HG03175 (cell line): ENCODE measurements around the gene SMO.
"Not testable (repeated sequence)": the region's sequence is repeated elsewhere in the genome, so short reads cannot be mapped to it uniquely, and the experiment has no call there.

Experiments
- ATAC-seq: cut with Tn5 transposase; IDR thresholded peaks from one replicate; pipeline ENCODE4 v1.9.1; 2021; ENCODE audit warnings: mild to moderate bottlenecking, moderate library complexity; ENCODE audit not compliant: unreplicated experiment

SMO gene

GRCh38 chr7:129231666-129232065 is 43.2 kb downstream of the SMO start:
- no peak for ATAC-seq

GRCh38 chr7:129238546-129238945 is 50.1 kb downstream of the SMO start:
- no peak for ATAC-seq

- ATAC-seq, result no peak
Observed at GRCh38 chr7:129240119-129240820, 51.8 kb downstream of the SMO start.

- no peak for ATAC-seq
Observed at GRCh38 chr7:129244220-129244619, 55.8 kb downstream of the SMO start.

- no peak for ATAC-seq
Observed at GRCh38 chr7:129245533-129245932, 57.1 kb downstream of the SMO start.

DNA sequence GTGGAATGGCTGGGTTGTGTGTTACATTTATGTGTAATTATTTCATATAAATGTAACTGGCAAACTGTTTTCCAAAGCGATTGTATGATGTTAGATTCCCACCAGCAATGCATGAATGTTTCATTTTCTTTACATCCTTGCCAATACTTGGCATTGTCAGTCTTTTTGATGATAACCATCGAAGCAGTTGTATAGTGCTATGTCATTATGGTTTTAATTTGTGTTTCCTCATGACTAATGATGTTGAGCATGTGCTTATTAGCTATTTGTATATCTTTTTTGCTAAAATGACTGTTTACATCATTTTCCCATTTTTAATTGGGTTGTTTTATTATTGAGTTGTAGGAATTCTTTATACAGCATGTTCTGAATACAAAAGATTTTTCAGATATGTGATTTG is 58.7 kb downstream of the SMO start:
- no peak for ATAC-seq

DNA sequence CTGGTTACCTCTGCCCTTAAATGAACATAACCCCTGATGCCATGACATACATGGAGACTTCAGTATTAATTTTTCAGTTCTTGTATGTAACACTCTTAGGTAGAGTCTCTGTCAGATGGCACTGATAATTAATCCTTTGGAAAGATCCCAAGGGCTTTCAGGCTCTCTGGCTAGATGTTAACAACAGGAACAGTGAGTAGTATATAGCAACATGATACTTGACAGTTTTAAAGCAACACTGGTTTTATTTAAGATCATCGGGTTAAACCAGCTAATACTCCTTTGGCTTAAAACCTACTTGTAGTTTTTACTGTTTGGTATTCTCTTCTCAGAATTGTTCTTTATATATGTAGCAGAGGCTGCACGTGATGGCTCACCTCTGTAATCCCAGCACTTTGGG is 63.7 kb downstream of the SMO start:
- no peak for ATAC-seq

GRCh38 chr7:129252603-129253002 is 64.2 kb downstream of the SMO start:
- ATAC-seq, result not testable (repeated sequence)

GRCh38 chr7:129255800-129256199 is 67.4 kb downstream of the SMO start:
- ATAC-seq, result no peak

DNA sequence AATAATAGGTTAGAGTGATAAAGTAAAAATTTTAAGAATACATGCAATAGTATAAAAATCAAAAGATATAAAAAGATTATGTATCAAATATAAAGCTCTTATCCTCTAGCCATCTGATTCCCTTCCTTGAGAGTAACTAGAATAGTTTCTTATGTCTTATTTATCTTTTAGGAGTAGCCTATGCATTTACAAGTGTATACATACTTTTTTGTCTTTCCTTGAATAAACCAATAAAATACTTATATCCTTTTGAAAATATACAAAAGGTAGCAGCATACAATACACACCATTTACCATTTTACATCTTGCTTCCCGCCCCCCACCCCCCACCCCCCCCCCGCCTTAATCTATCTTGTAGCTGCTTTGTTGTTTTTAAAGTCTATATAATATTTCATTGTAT is 67.8 kb downstream of the SMO start:
- ATAC-seq, result no peak

- ATAC-seq, result no peak
Observed at GRCh38 chr7:129257168-129257567, 68.7 kb downstream of the SMO start.

DNA sequence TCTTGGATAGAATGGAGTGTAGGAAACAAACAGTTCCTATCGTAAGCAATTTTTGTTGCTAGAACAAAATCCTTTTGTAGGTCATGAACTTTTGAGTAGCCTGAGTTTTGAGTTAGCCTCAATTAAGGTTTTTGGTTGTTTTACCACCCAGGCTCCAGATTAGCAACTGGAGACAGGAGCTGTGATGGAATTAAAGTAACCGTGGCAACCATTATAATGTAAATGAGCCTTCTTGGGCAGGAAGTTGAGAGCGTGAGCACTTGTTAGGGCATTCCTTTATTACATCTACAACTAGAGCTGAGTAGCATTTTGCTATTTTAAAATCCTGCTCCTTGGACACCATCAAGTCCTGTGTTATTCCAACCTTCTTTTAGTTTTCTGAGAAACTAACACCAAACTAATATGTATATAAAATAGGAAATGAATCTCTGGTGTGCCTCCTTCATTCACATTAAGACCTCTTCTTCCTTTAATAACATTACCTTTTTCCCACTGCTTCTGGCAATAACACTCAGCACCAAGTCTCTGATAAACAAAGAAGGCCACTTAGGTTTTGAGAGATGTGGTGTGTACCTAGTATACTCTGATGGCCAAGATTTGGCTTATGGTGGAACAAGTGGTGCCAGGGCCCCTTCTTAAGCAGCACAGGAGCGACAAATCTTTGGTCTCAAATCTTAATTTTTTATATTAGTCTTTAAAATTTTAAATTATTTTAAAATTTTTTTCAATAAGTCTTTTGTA is 70.4 kb downstream of the SMO start:
- no peak for ATAC-seq

- no peak for ATAC-seq
Observed at GRCh38 chr7:129262324-129262723, 73.9 kb downstream of the SMO start.
